GM12864 (cell line): ENCODE data around the gene ASNSD1.

Source experiments
- DNase-seq: peaks from one replicate; pipeline ENCODE4 v3.0.0-alpha.2; 2011; ENCODE audit warnings: low read depth
- H3K4me3 ChIP-seq: 2 replicates; pipeline ENCODE4 v1.5.1; 2011; ENCODE audit warnings: mild to moderate bottlenecking, low read depth, low read length, control low read depth
- CTCF ChIP-seq: IDR thresholded peaks from 2 replicates; pipeline ENCODE4 v1.5.1; 2011; ENCODE audit warnings: low read depth, mild to moderate bottlenecking, moderate library complexity, low read length, control low read depth, inconsistent platforms; ENCODE audit errors: missing control alignments

Gene ASNSD1

GRCh38 chr2:189661148-189661956 is at the start of gene ASNSD1:
Gene ASNSD1 (plus strand): TSS chr2:189661459. CDS start chr2:189666133, 4,674 bp downstream.
- TF ChIP-seq CTCF = peak; percentile 81
- DNase-seq = peak; percentile 99

DNA sequence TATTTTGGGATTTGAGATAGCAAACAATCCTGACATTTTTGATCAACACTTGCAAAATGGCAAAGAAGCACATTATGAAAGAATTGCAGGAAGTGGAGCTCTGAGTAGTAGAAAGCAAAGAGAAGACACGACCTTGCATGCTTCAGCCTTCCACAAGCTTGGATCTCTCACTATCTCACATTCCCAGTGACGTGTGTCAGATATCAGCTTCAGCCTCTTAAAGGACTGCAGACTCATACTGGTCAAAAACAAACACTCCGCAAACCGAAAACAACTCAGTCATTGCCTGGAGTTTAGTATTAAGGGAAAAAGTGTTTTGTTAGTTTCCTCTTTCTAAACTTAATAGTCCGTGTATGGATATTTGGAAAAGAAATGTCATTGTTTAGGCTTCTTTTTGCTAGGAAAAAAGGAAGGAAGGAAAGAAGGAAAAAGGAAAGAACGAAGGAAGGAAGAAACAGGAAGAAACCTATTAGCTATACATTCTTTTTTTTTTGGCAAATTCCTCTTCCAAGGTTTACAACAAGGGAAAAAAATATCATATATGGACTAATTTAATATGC is 48.1 kb upstream of the ASNSD1 start:
- no peak for DNase-seq
- no peak for TF ChIP-seq CTCF
- H3K4me3 ChIP-seq = no peak overlapping the region

More at GRCh38 chr2:189661148-189661956, at the start of gene ASNSD1:
- H3K4me3 ChIP-seq = peak within 1 kb of the TSS; percentile 92

GRCh38 chr2:189613650-189614420 is 47.4 kb upstream of the ASNSD1 start:
- DNase-seq = no peak
- no peak overlapping the region for H3K4me3 ChIP-seq
- TF ChIP-seq CTCF = no peak

DNA sequence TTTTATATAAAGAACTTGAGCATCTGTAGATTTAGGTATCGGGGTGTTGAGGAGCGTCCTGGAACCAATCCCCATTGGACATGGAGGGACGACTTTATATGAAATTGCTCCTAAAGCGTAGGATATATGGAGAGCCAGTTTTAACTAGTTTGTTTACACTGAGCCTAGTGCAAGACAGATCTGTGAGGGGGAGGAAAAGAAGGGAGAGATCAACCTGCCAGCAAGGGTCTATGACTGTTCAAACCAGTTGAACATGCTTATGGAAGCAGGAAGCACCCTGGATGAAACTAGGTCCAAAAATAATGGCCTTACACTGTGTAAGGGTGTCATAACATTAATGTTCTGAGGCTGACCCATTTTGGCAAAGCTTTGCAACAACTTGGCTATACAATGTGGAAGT is 46.7 kb upstream of the ASNSD1 start:
- no peak for DNase-seq
- TF ChIP-seq CTCF = no peak
- H3K4me3 ChIP-seq = no peak overlapping the region

GRCh38 chr2:189618197-189618596 is 43.1 kb upstream of the ASNSD1 start:
- no peak overlapping the region for H3K4me3 ChIP-seq
- TF ChIP-seq CTCF = no peak
- no peak for DNase-seq

DNA sequence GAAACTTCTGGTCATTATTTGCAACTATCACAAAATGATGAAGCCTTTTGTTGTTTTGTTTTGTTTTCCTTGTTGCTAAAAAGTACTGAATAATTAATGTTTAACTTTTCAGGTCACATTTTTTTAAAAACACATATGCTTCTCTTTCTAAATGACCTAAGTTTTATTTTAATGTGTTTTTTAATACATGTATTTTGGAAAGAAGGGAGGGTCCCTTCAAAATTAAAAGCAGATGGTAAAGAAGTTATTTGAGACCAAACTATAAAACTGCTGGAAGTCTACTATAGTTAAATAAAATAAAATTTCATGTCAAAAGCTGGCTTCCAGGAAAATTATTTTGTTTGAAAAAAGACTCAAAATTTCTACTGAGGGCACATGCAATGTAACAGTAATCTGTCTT is 39.5 kb upstream of the ASNSD1 start:
- no peak for TF ChIP-seq CTCF
- DNase-seq = no peak
- H3K4me3 ChIP-seq = no peak overlapping the region
